GOT3 (cell line): ENCODE results near the gene PPP1R1C.
"Not testable (repeated sequence)": the region's sequence is repeated elsewhere in the genome, so short reads cannot be mapped to it uniquely, and the experiment has no call there.

Source experiments
- DNase-seq: peaks from one replicate; lab custom pipeline; 2025; ENCODE audit warnings: mixed read lengths; lab: John Stamatoyannopoulos, UW

The PPP1R1C gene

GRCh38 chr2:181985632-181986205 is at the start of gene PPP1R1C:
Gene PPP1R1C (plus strand): TSS chr2:181985853. CDS start chr2:181986111, 258 bp downstream.
- DNase-seq = no peak

- no peak for DNase-seq
These were observed 48.2 kb upstream of the PPP1R1C start for GRCh38 chr2:181937473-181937872.

- DNase-seq = no peak
These were observed 42.1 kb upstream of the PPP1R1C start for GRCh38 chr2:181943411-181944124.

- DNase-seq = no peak
These were observed 41.3 kb upstream of the PPP1R1C start for GRCh38 chr2:181944164-181944913.

- no peak for DNase-seq
These were observed 40.8 kb upstream of the PPP1R1C start for GRCh38 chr2:181944914-181945291.

- DNase-seq = no peak
These were observed 39.1 kb upstream of the PPP1R1C start for GRCh38 chr2:181946444-181947127.

- DNase-seq = no peak
These were observed 38.4 kb upstream of the PPP1R1C start for GRCh38 chr2:181947273-181947672.

GRCh38 chr2:181948227-181948626 is 37.4 kb upstream of the PPP1R1C start:
- no peak for DNase-seq

- no peak for DNase-seq
These were observed 36.6 kb upstream of the PPP1R1C start for GRCh38 chr2:181949047-181949446.

- DNase-seq = no peak
These were observed 33.0 kb upstream of the PPP1R1C start for GRCh38 chr2:181952404-181953226.

GRCh38 chr2:181953881-181954537 is 31.6 kb upstream of the PPP1R1C start:
- no peak for DNase-seq

- no peak for DNase-seq
These were observed 31.1 kb upstream of the PPP1R1C start for GRCh38 chr2:181954538-181954883.

- DNase-seq = no peak
These were observed 30.6 kb upstream of the PPP1R1C start for GRCh38 chr2:181955010-181955409.

- not testable (repeated sequence) for DNase-seq
These were observed 29.8 kb upstream of the PPP1R1C start for GRCh38 chr2:181955866-181956265.

- no peak for DNase-seq
These were observed 28.0 kb upstream of the PPP1R1C start for GRCh38 chr2:181957668-181958067.

GRCh38 chr2:181958726-181959125 is 26.9 kb upstream of the PPP1R1C start:
- no peak for DNase-seq

GRCh38 chr2:181959508-181959907 is 26.1 kb upstream of the PPP1R1C start:
- no peak for DNase-seq

GRCh38 chr2:181961167-181961566 is 24.5 kb upstream of the PPP1R1C start:
- DNase-seq = not testable (repeated sequence)

- no peak for DNase-seq
These were observed 23.5 kb upstream of the PPP1R1C start for GRCh38 chr2:181962142-181962541.

GRCh38 chr2:181970160-181970794 is 15.4 kb upstream of the PPP1R1C start:
- DNase-seq = no peak

- no peak for DNase-seq
These were observed 14.6 kb upstream of the PPP1R1C start for GRCh38 chr2:181971032-181971431.
